ENCODE results near the gene FXYD2. TPM values are rescaled to one million over a fixed set of nuclear protein-coding genes. Genes with fewer than 3 reads are reported as not detected.

The FXYD2 gene
- total RNA-seq, 2 donors from 2014 or later: 0.59 to 0.78 TPM

GRCh38 chr11:117786135-117786870 lies 38.2 kb downstream of the FXYD2 start:
- no peaks in the 10 kb centered on the region for H3K9me3 ChIP-seq
- DNase-seq (ENCODE audit: low spot score): no peak
- H3K36me3 ChIP-seq: no peaks in the 10 kb centered on the region
- no peaks in the 10 kb centered on the region for H3K4me1 ChIP-seq
- no peak overlapping the region for H3K27ac ChIP-seq
- H3K27me3 ChIP-seq: no peaks in the 10 kb centered on the region
- no peak overlapping the region for H3K4me3 ChIP-seq
- TF ChIP-seq CTCF (IDR thresholded peaks at IDR 0.05): no peak

- Histone ChIP-seq H3K27me3 (no peaks in the 10 kb centered on the region), H3K4me1 (no peaks in the 10 kb centered on the region), H3K27ac (no peak overlapping the region), H3K9me3 (no peaks in the 10 kb centered on the region), H3K4me3 (no peak overlapping the region), H3K36me3 (no peaks in the 10 kb centered on the region)
- no peak for DNase-seq (ENCODE audit: low spot score)
- no peak for TF ChIP-seq CTCF (IDR thresholded peaks at IDR 0.05)
These were observed 42.4 kb downstream of the FXYD2 start for GRCh38 chr11:117782101-117782500.

- Histone ChIP-seq H3K4me3 (no peak overlapping the region), H3K36me3 (no peaks in the 10 kb centered on the region), H3K4me1 (no peaks in the 10 kb centered on the region), H3K27ac (no peak overlapping the region), H3K9me3 (no peaks in the 10 kb centered on the region), H3K27me3 (no peaks in the 10 kb centered on the region)
- DNase-seq (ENCODE audit: low spot score): no peak
- TF ChIP-seq CTCF (IDR thresholded peaks at IDR 0.05): no peak
These were observed 42.9 kb downstream of the FXYD2 start for GRCh38 chr11:117781627-117782026.

GRCh38 chr11:117780456-117780855 lies 44.1 kb downstream of the FXYD2 start:
- no peak overlapping the region for H3K4me3 ChIP-seq
- DNase-seq (ENCODE audit: low spot score): no peak
- H3K4me1 ChIP-seq: no peaks in the 10 kb centered on the region
- H3K9me3 ChIP-seq: no peaks in the 10 kb centered on the region
- H3K27me3 ChIP-seq: no peaks in the 10 kb centered on the region
- TF ChIP-seq CTCF (IDR thresholded peaks at IDR 0.05): no peak
- no peak overlapping the region for H3K27ac ChIP-seq
- no peaks in the 10 kb centered on the region for H3K36me3 ChIP-seq

- no peak overlapping the region for H3K27ac ChIP-seq
- no peaks in the 10 kb centered on the region for H3K4me1 ChIP-seq
- DNase-seq (ENCODE audit: low spot score): no peak
- no peaks in the 10 kb centered on the region for H3K9me3 ChIP-seq
- H3K27me3 ChIP-seq: no peaks in the 10 kb centered on the region
- H3K36me3 ChIP-seq: no peaks in the 10 kb centered on the region
- TF ChIP-seq CTCF (IDR thresholded peaks at IDR 0.05): no peak
- H3K4me3 ChIP-seq: no peak overlapping the region
These were observed 50.0 kb downstream of the FXYD2 start for GRCh38 chr11:117774553-117774952.

- H3K4me3 ChIP-seq: no peak overlapping the region
- no peaks in the 10 kb centered on the region for H3K27me3 ChIP-seq
- no peak for DNase-seq (ENCODE audit: low spot score)
- H3K4me1 ChIP-seq: no peaks in the 10 kb centered on the region
- no peak overlapping the region for H3K27ac ChIP-seq
- no peak for TF ChIP-seq CTCF (IDR thresholded peaks at IDR 0.05)
- no peaks in the 10 kb centered on the region for H3K36me3 ChIP-seq
- H3K9me3 ChIP-seq: no peaks in the 10 kb centered on the region
These were observed 52.2 kb downstream of the FXYD2 start for GRCh38 chr11:117772360-117772759.

All from right atrium auricular region (tissue), 2 donors.